Kidney (tissue), 14 donors: ENCODE data around the gene GDPD5. TPM values are rescaled to one million over a fixed set of nuclear protein-coding genes. Genes with fewer than 3 reads are reported as not detected.

Experiments
- DNase-seq, 5 donors: peaks; one replicate each; pipeline ENCODE4 v3.0.0-alpha.2; 2013 to 2020
- FAIRE-seq: peaks from 2 replicates; lab custom pipeline; 2012; peaks lifted over from hg19 to GRCh38; lab: Jason Lieb, UNC
- H3K27ac ChIP-seq, 2 donors: one replicate each; pipeline ENCODE4 v1.7.0; 2013; ENCODE audit warnings: low read depth in 2 of 2, low read length in 2 of 2, inconsistent platforms in 1 of 2
- H3K27me3 ChIP-seq: one replicate; pipeline ENCODE4 v1.7.1; 2013; ENCODE audit warnings: low read length, inconsistent platforms; ENCODE audit not compliant: control insufficient read depth, insufficient read depth
- H3K36me3 ChIP-seq, 3 donors: one replicate each; pipeline versions ENCODE4 v1.7.0 to v1.7.1; 2013; ENCODE audit warnings: low read length in 3 of 3, control low read depth in 1 of 3, inconsistent platforms in 1 of 3; ENCODE audit not compliant: insufficient read depth in 3 of 3, control insufficient read depth in 2 of 3
- H3K4me1 ChIP-seq, 3 donors: one replicate each; pipeline versions ENCODE4 v1.7.0 to v1.7.1; 2013; ENCODE audit warnings: low read length in 3 of 3, inconsistent platforms in 1 of 3, low read depth in 1 of 3; ENCODE audit not compliant: control insufficient read depth in 2 of 3, insufficient read depth in 2 of 3
- H3K4me3 ChIP-seq, 3 donors: one replicate each; pipeline versions ENCODE4 v1.7.0 to v1.8.1; 2013; ENCODE audit warnings: low read length in 3 of 3, control low read depth in 1 of 3, inconsistent platforms in 1 of 3
- H3K9ac ChIP-seq, 3 donors: one replicate each; pipeline versions ENCODE4 v1.7.0 to v1.7.1; 2013; ENCODE audit warnings: low read length in 3 of 3, control low read depth in 1 of 3, inconsistent platforms in 1 of 3
- H3K9me3 ChIP-seq, 3 donors: one replicate each; pipeline versions ENCODE4 v1.7.0 to v1.7.1; 2013; ENCODE audit warnings: low read length in 3 of 3, control low read depth in 1 of 3, inconsistent platforms in 1 of 3; ENCODE audit not compliant: control insufficient read depth in 2 of 3, insufficient read depth in 1 of 3
- CTCF ChIP-seq: IDR thresholded peaks from 3 replicates; pipeline ENCODE4 v1.5.1; 2012; ENCODE audit warnings: mild to moderate bottlenecking, moderate library complexity, borderline replicate concordance; ENCODE audit not compliant: insufficient read depth; ENCODE audit errors: extremely low read depth
- intact Hi-C: fragments of 100-400 bp; cut with DNase I; formaldehyde crosslinking; loops from one replicate; pipeline ENCODE4 v1.11.1; 2022
- polyA plus RNA-seq: library from polyadenylated mRNA; stranded (reverse); fragments of 350-450 nt; fragmentation: Illumina TruSeq; extraction: RNeasy Lipid Tissue Mini Kit (QIAGEN cat#74804); gene quantifications from one replicate; pipeline ENCODE4 v1.2.3, GENCODE V29; 2014; ENCODE audit warnings: low read depth, low replicate concordance; ENCODE audit not compliant: insufficient read depth
- total RNA-seq: library from RNA; stranded (reverse); fragmentation: NEBNext Ultra II Directional; extraction: Animal tissue kit (Norgen Biotek cat#: 25700); gene quantifications from one replicate; pipeline ENCODE4 v1.2.1, GENCODE V29; 2021
- donor health status: control.
- donor health status: control.
- donor health status: control.
- donor health status: control.
- donor health status: control.
- donor health status: DM: yes; HTN: yes; CAD: no.
- donor health status: Normal renal cell carcinoma (clear cell type).

The GDPD5 gene
- total and polyA plus RNA-seq, 2 donors from 2014 or later = 3.9 to 11.4 TPM

- Histone ChIP-seq H3K4me3 (no peak overlapping the region), H3K9me3 (peaks cover 0 to 4% (median 0%) of the 10 kb centered on the region in 3 donors), H3K27me3 (no peaks in the 10 kb centered on the region), H3K4me1 (peaks cover 0 to 4% (median 0%) of the 10 kb centered on the region in 3 donors), H3K36me3 (no peaks in the 10 kb centered on the region), H3K9ac (no peak overlapping the region), H3K27ac (no peak overlapping the region)
- TF ChIP-seq CTCF = no peak
- no peak for FAIRE-seq
- DNase-seq = no peak
- intact Hi-C loops = no loop called here
Observed at GRCh38 chr11:75513250-75513649, 12.5 kb downstream of the GDPD5 start.

- intact Hi-C loops = no loop called here
- no peak for TF ChIP-seq CTCF
- Histone ChIP-seq H3K27ac (no peak overlapping the region), H3K9ac (no peak overlapping the region), H3K36me3 (no peaks in the 10 kb centered on the region), H3K4me3 (no peak overlapping the region), H3K27me3 (no peaks in the 10 kb centered on the region), H3K4me1 (peaks cover 0 to 7% (median 5%) of the 10 kb centered on the region in 3 donors), H3K9me3 (no peaks in the 10 kb centered on the region)
- DNase-seq = no peak
- no peak for FAIRE-seq
Observed at GRCh38 chr11:75510723-75511019, 15.1 kb downstream of the GDPD5 start.

GRCh38 chr11:75510004-75510722 is 15.6 kb downstream of the GDPD5 start:
- Histone ChIP-seq H3K9me3 (no peaks in the 10 kb centered on the region), H3K27me3 (no peaks in the 10 kb centered on the region), H3K9ac (no peak overlapping the region), H3K4me3 (no peak overlapping the region), H3K4me1 (peaks cover 0 to 7% (median 5%) of the 10 kb centered on the region in 3 donors), H3K36me3 (no peaks in the 10 kb centered on the region), H3K27ac (no peak overlapping the region)
- intact Hi-C loops = no loop called here
- DNase-seq (no peak), FAIRE-seq (no peak)
- TF ChIP-seq CTCF = no peak
